Measurements from ENCODE around the gene DEF6. TPM values are rescaled to one million over a fixed set of nuclear protein-coding genes. Genes with fewer than 3 reads are reported as not detected.
"Not testable (repeated sequence)": the region's sequence is repeated elsewhere in the genome, so short reads cannot be mapped to it uniquely, and the experiment has no call there.

The DEF6 gene
- total RNA-seq, 4 donors from 2014 or later: 0.26 to 8.9 (median 3.1) TPM

- no peak overlapping the region for H3K4me3 ChIP-seq
- H3K27me3 ChIP-seq: no peaks in the 10 kb centered on the region
- no peaks in the 10 kb centered on the region for H3K9me3 ChIP-seq
- intact Hi-C loops (cut with DNase I; ENCODE audit: low total_unique reads): no loop called here
- no peaks in the 10 kb centered on the region for H3K36me3 ChIP-seq
- DNase-seq: no peak
- no peaks in the 10 kb centered on the region for H3K4me1 ChIP-seq
- H3K27ac ChIP-seq: no peak overlapping the region
- TF ChIP-seq CTCF (IDR thresholded peaks at IDR 0.05): no peak
Observed at GRCh38 chr6:35302604-35303241, 5.1 kb downstream of the DEF6 start.

- intact Hi-C loops (cut with DNase I; ENCODE audit: low total_unique reads): no loop called here
- H3K9me3 ChIP-seq: no peaks in the 10 kb centered on the region
Observed at GRCh38 chr6:35304299-35304698, 6.7 kb downstream of the DEF6 start.

GRCh38 chr6:35305117-35305516 is 7.5 kb downstream of the DEF6 start:
- no peak for TF ChIP-seq CTCF (IDR thresholded peaks at IDR 0.05)
- TF ChIP-seq POLR2A (IDR thresholded peaks at IDR 0.05): no peak
- DNase-seq: no peak
- H3K4me1 ChIP-seq: no peaks in the 10 kb centered on the region
- H3K27ac ChIP-seq: no peak overlapping the region
- intact Hi-C loops (cut with DNase I; ENCODE audit: low total_unique reads): no loop called here
- H3K27me3 ChIP-seq: no peaks in the 10 kb centered on the region
- H3K9me3 ChIP-seq: no peaks in the 10 kb centered on the region
- H3K4me3 ChIP-seq: no peak overlapping the region
- no peaks in the 10 kb centered on the region for H3K36me3 ChIP-seq

More at GRCh38 chr6:35304299-35304698, 6.7 kb downstream of the DEF6 start:
- Histone ChIP-seq H3K27me3 (no peaks in the 10 kb centered on the region), H3K27ac (no peak overlapping the region), H3K4me1 (no peaks in the 10 kb centered on the region), H3K4me3 (no peak overlapping the region), H3K36me3 (no peaks in the 10 kb centered on the region)
- TF ChIP-seq POLR2A (IDR thresholded peaks at IDR 0.05): no peak
- no peak for TF ChIP-seq CTCF (IDR thresholded peaks at IDR 0.05)
- DNase-seq: no peak

- H3K27ac ChIP-seq; H3K36me3 ChIP-seq; intact Hi-C loops (cut with DNase I; ENCODE audit: low total_unique reads); H3K4me1 ChIP-seq; DNase-seq; H3K9me3 ChIP-seq; H3K27me3 ChIP-seq; H3K4me3 ChIP-seq: not testable (repeated sequence)
Observed at GRCh38 chr6:35307138-35307537, 9.5 kb downstream of the DEF6 start.

GRCh38 chr6:35308543-35308942 is 10.9 kb downstream of the DEF6 start:
- DNase-seq; intact Hi-C loops (cut with DNase I; ENCODE audit: low total_unique reads); H3K4me1 ChIP-seq; H3K27me3 ChIP-seq; H3K4me3 ChIP-seq; H3K27ac ChIP-seq; H3K9me3 ChIP-seq; H3K36me3 ChIP-seq: not testable (repeated sequence)

GRCh38 chr6:35309611-35310264 is 12.1 kb downstream of the DEF6 start:
- H3K36me3 ChIP-seq: no peaks in the 10 kb centered on the region
- no peaks in the 10 kb centered on the region for H3K9me3 ChIP-seq
- no peak for TF ChIP-seq CTCF (IDR thresholded peaks at IDR 0.05)
- no peak for TF ChIP-seq POLR2A (IDR thresholded peaks at IDR 0.05)
- H3K27ac ChIP-seq: no peak overlapping the region
- no peaks in the 10 kb centered on the region for H3K27me3 ChIP-seq
- no peak overlapping the region for H3K4me3 ChIP-seq
- DNase-seq: no peak
- no peaks in the 10 kb centered on the region for H3K4me1 ChIP-seq
- intact Hi-C loops (cut with DNase I; ENCODE audit: low total_unique reads): no loop called here

Data from uterus (tissue), 4 donors.